Myocyte (in vitro differentiated cells): ENCODE data around the gene WBP2NL. TPM values are rescaled to one million over a fixed set of nuclear protein-coding genes. Genes with fewer than 3 reads are reported as not detected.
"Not testable (repeated sequence)": the region's sequence is repeated elsewhere in the genome, so short reads cannot be mapped to it uniquely, and the experiment has no call there.

Experiments used
- DNase-seq: peaks from one replicate; pipeline ENCODE4 v3.0.0-alpha.2; 2012; ENCODE audit warnings: low read depth
- total RNA-seq: library from RNA; depleted of rRNA; stranded (reverse); fragments of >200 nt; gene quantifications from 2 replicates; pipeline ENCODE4 v1.2.3, GENCODE V29; 2014

WBP2NL gene
- total RNA-seq, 1 donor from 2014 or later: not detected

GRCh38 chr22:42071508-42071907, 72.9 kb downstream of the WBP2NL start:
- DNase-seq: not testable (repeated sequence)

GRCh38 chr22:42072606-42073330, 74.2 kb downstream of the WBP2NL start:
- no peak for DNase-seq

- DNase-seq: no peak
These were observed 75.0 kb downstream of the WBP2NL start for GRCh38 chr22:42073621-42074041.

GRCh38 chr22:42074132-42074811, 75.7 kb downstream of the WBP2NL start, which contains the start of gene PHETA2:
Gene PHETA2, plus strand, starts transcription at chr22:42074248. Its CDS starts 3,046 bp downstream, at chr22:42077294.
- peak; percentile 55 for DNase-seq

GRCh38 chr22:42074846-42075676, 76.5 kb downstream of the WBP2NL start:
- no peak for DNase-seq

GRCh38 chr22:42076764-42077485, 78.3 kb downstream of the WBP2NL start:
- no peak for DNase-seq

- no peak for DNase-seq
These were observed 79.0 kb downstream of the WBP2NL start for GRCh38 chr22:42077486-42078125.

Other genes with a start within 250 kb of the WBP2NL start
- 12.3 and 22.1 TPM in 2 replicates for gene CCDC134, start 198.1 kb upstream of the WBP2NL start, total RNA-seq
- 120 and 152 TPM in 2 replicates for gene SREBF2, start 165.7 kb upstream of the WBP2NL start, total RNA-seq
- gene SHISA8, start 83.7 kb upstream of the WBP2NL start, total RNA-seq: 0.27 TPM in 1 of 2 replicates, not detected in the other
- 0.10 and 0.53 TPM in 2 replicates for gene TNFRSF13C, start 72.0 kb upstream of the WBP2NL start, total RNA-seq
- 0.64 and 0.88 TPM in 2 replicates for gene CENPM, start 51.6 kb upstream of the WBP2NL start, total RNA-seq
- gene SEPTIN3, start 29.3 kb upstream of the WBP2NL start, total RNA-seq: not detected in 2 replicates
- gene NAGA, start 72.0 kb downstream of the WBP2NL start, total RNA-seq: 16.8 and 19.7 TPM in 2 replicates
- 10.2 and 18.6 TPM in 2 replicates for gene PHETA2, start 75.5 kb downstream of the WBP2NL start, total RNA-seq
- 6.4 and 9.8 TPM in 2 replicates for gene SMDT1, start 80.9 kb downstream of the WBP2NL start, total RNA-seq
- gene NDUFA6, start 92.0 kb downstream of the WBP2NL start, total RNA-seq: 80.0 and 86.0 TPM in 2 replicates
- gene CYP2D6, start 132.0 kb downstream of the WBP2NL start, total RNA-seq: not detected in 2 replicates